Esophagus mucosa (tissue), 1 donor: Measurements from ENCODE around the gene NEMF. TPM values are rescaled to one million over a fixed set of nuclear protein-coding genes. Genes with fewer than 3 reads are reported as not detected.
"Not testable (repeated sequence)": the region's sequence is repeated elsewhere in the genome, so short reads cannot be mapped to it uniquely, and the experiment has no call there.

Source experiments
- ATAC-seq: fragments of 200-7000 bp; cut with Tn5 transposase; one replicate; pipeline ENCODE4 v1.9.1; 2020
- total RNA-seq: library from RNA; stranded (reverse); gene quantifications from one replicate; pipeline ENCODE4 v1.2.4, GENCODE V29; 2023
- donor health status: DM: yes; HTN: yes; CAD: no.

NEMF gene
- total RNA-seq, 1 donor from 2014 or later, result 40.1 TPM

GRCh38 chr14:49879646-49880204 lies 27.1 kb upstream of the NEMF start:
- peak; percentile 82 for ATAC-seq

GRCh38 chr14:49876563-49877127 lies 24.1 kb upstream of the NEMF start:
- ATAC-seq, result no peak

GRCh38 chr14:49875640-49876198 lies 23.1 kb upstream of the NEMF start:
- ATAC-seq, result peak; percentile 53

GRCh38 chr14:49873548-49873947 lies 21.0 kb upstream of the NEMF start:
- ATAC-seq, result not testable (repeated sequence)

- ATAC-seq, result no peak
These were observed 18.3 kb upstream of the NEMF start for GRCh38 chr14:49870908-49871307.

GRCh38 chr14:49868720-49869114 lies 16.1 kb upstream of the NEMF start:
- ATAC-seq, result no peak

- ATAC-seq, result peak; percentile 97
These were observed 15.5 kb upstream of the NEMF start for GRCh38 chr14:49867831-49868719.

- ATAC-seq, result no peak
These were observed 12.9 kb upstream of the NEMF start for GRCh38 chr14:49865431-49865859.

GRCh38 chr14:49863487-49864281 lies 11.1 kb upstream of the NEMF start:
- no peak for ATAC-seq

- ATAC-seq, result peak; percentile 78
These were observed 9.6 kb upstream of the NEMF start for GRCh38 chr14:49862089-49862673.

GRCh38 chr14:49861699-49862088 lies 9.1 kb upstream of the NEMF start:
- peak; percentile 8 for ATAC-seq

- ATAC-seq, result no peak
These were observed 8.6 kb upstream of the NEMF start for GRCh38 chr14:49860988-49861698.

- no peak for ATAC-seq
These were observed 5.8 kb upstream of the NEMF start for GRCh38 chr14:49858383-49858782.

GRCh38 chr14:49857427-49858003 lies 4.9 kb upstream of the NEMF start:
- no peak for ATAC-seq

GRCh38 chr14:49853572-49854375 lies 1.2 kb upstream of the NEMF start:
- ATAC-seq, result peak; percentile 78

- ATAC-seq, result peak; percentile 1
These were observed 530 bp upstream of the NEMF start for GRCh38 chr14:49853158-49853477.

GRCh38 chr14:49851813-49852212 lies 775 bp downstream of the NEMF start:
- ATAC-seq, result no peak

GRCh38 chr14:49849213-49849847 lies 3.3 kb downstream of the NEMF start:
- no peak for ATAC-seq

GRCh38 chr14:49828640-49829039 lies 23.9 kb downstream of the NEMF start:
- no peak for ATAC-seq

- no peak for ATAC-seq
These were observed 32.4 kb downstream of the NEMF start for GRCh38 chr14:49820176-49820575.
